ENCODE data around the gene SPINK7.

The SPINK7 gene

DNA sequence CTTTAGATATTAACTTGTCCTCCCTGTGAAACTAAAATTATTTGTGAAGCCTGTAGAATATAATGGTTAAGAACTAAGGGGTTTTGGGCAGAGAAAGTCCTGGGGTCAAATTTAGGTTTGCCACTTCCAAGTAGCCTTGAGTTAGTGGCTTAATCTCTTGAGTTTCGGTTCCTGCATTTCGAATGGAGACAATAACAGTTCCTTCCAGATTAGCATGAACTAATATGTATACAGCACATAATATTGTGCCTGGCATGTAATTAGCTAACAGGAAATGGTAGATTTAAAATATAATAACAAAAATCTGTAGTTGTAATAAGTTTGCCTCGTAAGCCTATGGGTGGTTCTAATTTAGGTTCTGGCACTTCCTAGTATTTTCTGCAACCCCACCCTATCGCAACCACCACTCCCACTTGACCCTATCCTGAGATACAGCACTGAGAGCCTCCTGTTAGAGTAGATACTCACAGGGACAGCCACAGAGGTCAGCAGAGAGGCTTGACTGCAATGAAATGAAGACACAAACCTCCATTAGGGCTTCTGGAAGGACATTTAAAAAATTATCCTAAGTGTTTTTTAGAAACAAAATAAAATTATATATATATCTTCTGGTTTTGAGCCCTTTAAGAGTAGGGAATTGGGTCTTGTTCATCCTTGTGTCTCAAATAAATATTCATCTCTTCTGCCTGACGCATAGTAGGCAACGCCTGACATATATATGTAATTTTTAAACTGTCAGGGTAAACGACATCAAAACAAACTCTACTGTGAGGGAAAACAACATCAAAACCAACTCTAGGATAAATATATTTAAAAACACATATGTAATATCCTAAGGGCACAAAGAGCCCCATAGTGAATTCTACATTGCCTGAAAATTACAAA, 31.6 kb downstream of the SPINK7 start:
- no peak for DNase-seq (ENCODE audit: low read depth)

GRCh38 chr5:148347706-148348105, 35.5 kb downstream of the SPINK7 start:
- DNase-seq (ENCODE audit: low read depth), result no peak

GRCh38 chr5:148352696-148353095, 40.5 kb downstream of the SPINK7 start:
- DNase-seq (ENCODE audit: low read depth), result no peak

DNA sequence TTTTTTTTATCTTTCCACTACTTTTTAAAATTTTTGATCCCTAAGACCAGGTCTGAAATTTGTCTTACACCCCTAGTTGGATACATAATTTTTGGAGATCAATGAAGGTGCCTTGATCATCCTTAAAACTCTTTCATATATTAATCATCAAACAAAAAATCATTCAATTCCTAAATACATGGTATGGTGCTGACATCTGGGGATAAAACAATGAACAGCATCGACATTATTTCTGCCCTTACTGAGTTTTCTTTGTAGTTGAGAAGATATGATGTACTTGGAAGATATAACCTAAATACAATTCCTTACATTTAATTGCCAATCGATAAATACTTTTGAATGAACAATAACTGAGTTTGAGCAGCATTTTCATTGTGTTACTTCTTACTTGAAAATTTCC, 41.4 kb downstream of the SPINK7 start:
- no peak for DNase-seq (ENCODE audit: low read depth)

GRCh38 chr5:148364343-148364742, 52.1 kb downstream of the SPINK7 start:
- DNase-seq (ENCODE audit: low read depth), result no peak
